Measurements from ENCODE around the gene CAPN12.
"Not testable (repeated sequence)": the region's sequence is repeated elsewhere in the genome, so short reads cannot be mapped to it uniquely, and the experiment has no call there.

The CAPN12 gene, protein sequence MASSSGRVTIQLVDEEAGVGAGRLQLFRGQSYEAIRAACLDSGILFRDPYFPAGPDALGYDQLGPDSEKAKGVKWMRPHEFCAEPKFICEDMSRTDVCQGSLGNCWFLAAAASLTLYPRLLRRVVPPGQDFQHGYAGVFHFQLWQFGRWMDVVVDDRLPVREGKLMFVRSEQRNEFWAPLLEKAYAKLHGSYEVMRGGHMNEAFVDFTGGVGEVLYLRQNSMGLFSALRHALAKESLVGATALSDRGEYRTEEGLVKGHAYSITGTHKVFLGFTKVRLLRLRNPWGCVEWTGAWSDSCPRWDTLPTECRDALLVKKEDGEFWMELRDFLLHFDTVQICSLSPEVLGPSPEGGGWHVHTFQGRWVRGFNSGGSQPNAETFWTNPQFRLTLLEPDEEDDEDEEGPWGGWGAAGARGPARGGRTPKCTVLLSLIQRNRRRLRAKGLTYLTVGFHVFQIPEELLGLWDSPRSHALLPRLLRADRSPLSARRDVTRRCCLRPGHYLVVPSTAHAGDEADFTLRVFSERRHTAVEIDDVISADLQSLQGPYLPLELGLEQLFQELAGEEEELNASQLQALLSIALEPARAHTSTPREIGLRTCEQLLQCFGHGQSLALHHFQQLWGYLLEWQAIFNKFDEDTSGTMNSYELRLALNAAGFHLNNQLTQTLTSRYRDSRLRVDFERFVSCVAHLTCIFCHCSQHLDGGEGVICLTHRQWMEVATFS

DNA sequence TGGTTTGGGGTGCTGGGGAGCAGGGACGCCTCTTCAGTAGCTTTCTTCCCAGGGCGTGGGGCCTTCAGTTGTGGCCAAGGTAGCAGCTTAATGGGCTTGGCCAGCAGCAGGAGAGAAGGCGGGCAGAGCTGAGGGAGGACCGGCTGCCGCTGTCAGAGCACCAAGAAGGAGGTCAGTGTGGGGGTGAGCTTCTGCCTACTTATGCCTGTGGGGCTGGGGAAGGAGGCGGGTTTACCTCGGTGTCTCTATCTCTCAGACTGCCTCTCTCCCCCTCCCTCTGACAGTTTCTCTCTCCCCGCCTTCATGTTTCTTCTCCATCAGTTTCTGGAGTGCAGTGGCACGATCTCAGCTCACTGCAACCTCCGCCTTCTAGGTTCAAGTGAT lies at the start of gene CAPN12:
Gene CAPN12, minus strand, starts transcription at position 177 of the 384 bp plus-strand sequence. CDS start 309 bp downstream, outside the sequence.
- Histone ChIP-seq H3K36me3 (ENCODE audit: control insufficient read depth, insufficient read depth, low read length) (no peaks in the 10 kb centered on the region), H3K4me3 (ENCODE audit: low read depth, low read length) (no peak within 1 kb of the TSS), H3K27ac (ENCODE audit: low read depth, low read length) (no peak within 1 kb of the TSS), H3K9ac (ENCODE audit: low read depth, low read length) (no peak within 1 kb of the TSS), H3K9me3 (ENCODE audit: control insufficient read depth, insufficient read depth, low read length) (no peaks in the 10 kb centered on the region), H3K27me3 (ENCODE audit: control insufficient read depth, insufficient read depth, low read length) (no peaks in the 10 kb centered on the region), H3K4me1 (ENCODE audit: control insufficient read depth, insufficient read depth, low read length) (no peaks in the 10 kb centered on the region)

DNA sequence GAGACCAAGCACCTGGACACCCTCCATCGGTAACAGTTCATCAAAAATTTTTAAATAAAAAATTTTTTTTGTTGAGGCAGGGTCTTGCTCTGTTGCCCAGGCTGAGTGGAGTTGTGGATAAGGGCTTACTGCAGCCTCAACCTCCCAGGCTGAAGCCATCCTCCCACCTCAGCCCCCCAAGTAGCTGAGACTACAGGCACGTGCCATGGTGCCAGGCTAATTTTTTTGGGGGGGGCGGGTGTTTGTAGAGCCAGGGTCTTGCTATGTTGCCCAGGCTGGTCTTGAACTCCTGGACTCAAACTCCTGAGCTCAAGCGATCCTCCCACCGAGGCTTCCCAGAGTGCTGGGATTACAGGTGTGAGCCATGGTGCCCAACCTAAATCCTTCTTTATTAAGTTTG lies 49.4 kb upstream of the CAPN12 start:
- no peak overlapping the region for H3K27ac ChIP-seq (ENCODE audit: low read depth, low read length)
- H3K4me1 ChIP-seq (ENCODE audit: control insufficient read depth, insufficient read depth, low read length): no peaks in the 10 kb centered on the region
- H3K27me3 ChIP-seq (ENCODE audit: control insufficient read depth, insufficient read depth, low read length): no peaks in the 10 kb centered on the region
- H3K9ac ChIP-seq (ENCODE audit: low read depth, low read length): no peak overlapping the region
- H3K4me3 ChIP-seq (ENCODE audit: low read depth, low read length): no peak overlapping the region
- peaks cover under 1% of the 10 kb centered on the region; the same call in 1 of the 2 replicates for H3K9me3 ChIP-seq (ENCODE audit: control insufficient read depth, insufficient read depth, low read length)
- H3K36me3 ChIP-seq (ENCODE audit: control insufficient read depth, insufficient read depth, low read length): no peaks in the 10 kb centered on the region

DNA sequence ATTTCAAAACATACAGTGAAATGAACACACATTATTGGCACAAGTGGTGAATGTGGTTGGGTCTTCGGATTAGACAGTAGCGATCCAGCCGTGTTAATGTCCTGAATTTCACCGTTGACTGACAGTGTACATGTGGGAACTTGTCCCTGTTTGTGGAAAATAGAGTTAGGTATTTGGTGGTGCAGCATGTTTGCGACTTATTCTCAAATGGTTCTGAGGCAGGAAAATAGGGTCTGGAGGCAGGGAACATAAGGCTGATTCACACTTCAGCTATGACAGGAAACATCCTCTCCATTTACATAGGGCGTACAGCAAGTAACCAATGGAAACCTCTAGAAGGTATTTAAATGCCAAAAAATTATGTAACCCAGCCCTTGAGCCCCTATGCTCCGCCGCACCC lies 48.9 kb upstream of the CAPN12 start:
- Histone ChIP-seq H3K9me3 (ENCODE audit: control insufficient read depth, insufficient read depth, low read length) (no peaks in the 10 kb centered on the region), H3K4me3 (ENCODE audit: low read depth, low read length) (no peak overlapping the region), H3K27me3 (ENCODE audit: control insufficient read depth, insufficient read depth, low read length) (no peaks in the 10 kb centered on the region), H3K27ac (ENCODE audit: low read depth, low read length) (no peak overlapping the region), H3K4me1 (ENCODE audit: control insufficient read depth, insufficient read depth, low read length) (no peaks in the 10 kb centered on the region), H3K9ac (ENCODE audit: low read depth, low read length) (no peak overlapping the region), H3K36me3 (ENCODE audit: control insufficient read depth, insufficient read depth, low read length) (no peaks in the 10 kb centered on the region)

DNA sequence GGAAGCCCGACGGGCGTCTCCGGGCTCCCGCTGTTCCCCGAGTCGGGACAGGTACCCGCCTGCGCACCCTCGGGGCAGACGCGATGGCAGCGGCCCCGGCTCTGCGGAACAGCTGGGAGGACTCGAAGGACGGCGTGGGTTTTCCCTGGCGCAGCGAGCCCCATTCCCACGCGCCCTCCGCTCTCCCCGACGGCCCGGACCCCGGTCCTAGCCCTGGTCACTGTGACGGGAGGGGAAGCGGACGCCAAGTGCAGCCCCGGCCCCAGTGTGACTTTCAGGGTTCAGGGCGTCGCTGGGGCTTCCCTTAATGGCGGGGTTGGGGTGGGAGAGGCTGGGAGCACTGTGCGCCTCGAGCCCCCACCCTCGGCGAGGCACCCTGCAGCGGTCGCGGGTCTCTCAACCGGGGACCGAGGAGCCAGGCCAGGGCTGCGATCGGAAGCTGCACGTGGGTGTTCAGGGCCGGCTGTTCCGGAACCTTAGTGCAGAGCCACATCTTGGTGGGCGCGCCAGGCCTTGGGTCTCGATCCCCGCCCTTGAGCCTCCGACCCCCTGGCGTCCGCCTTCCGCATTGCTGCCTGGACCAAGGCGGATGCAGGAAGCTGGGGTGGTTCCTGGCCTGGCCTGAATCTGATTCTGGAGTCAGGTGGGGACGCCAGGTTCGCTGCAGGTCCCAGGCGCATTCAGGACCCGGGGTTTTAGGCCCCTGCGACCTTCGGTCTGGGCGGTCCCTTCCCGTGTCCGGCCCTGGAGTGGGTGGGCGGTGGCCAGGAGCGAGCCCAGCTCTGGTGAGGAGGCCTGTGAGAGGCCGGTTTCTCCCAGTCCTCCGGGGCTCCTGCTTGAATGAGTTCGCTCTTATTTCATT lies 48.2 kb upstream of the CAPN12 start:
- no peaks in the 10 kb centered on the region for H3K36me3 ChIP-seq (ENCODE audit: control insufficient read depth, insufficient read depth, low read length)
- no peak overlapping the region for H3K27ac ChIP-seq (ENCODE audit: low read depth, low read length)
- H3K9me3 ChIP-seq (ENCODE audit: control insufficient read depth, insufficient read depth, low read length): no peaks in the 10 kb centered on the region
- no peak overlapping the region for H3K4me3 ChIP-seq (ENCODE audit: low read depth, low read length)
- no peak overlapping the region for H3K9ac ChIP-seq (ENCODE audit: low read depth, low read length)
- H3K4me1 ChIP-seq (ENCODE audit: control insufficient read depth, insufficient read depth, low read length): no peaks in the 10 kb centered on the region
- H3K27me3 ChIP-seq (ENCODE audit: control insufficient read depth, insufficient read depth, low read length): no peaks in the 10 kb centered on the region

DNA sequence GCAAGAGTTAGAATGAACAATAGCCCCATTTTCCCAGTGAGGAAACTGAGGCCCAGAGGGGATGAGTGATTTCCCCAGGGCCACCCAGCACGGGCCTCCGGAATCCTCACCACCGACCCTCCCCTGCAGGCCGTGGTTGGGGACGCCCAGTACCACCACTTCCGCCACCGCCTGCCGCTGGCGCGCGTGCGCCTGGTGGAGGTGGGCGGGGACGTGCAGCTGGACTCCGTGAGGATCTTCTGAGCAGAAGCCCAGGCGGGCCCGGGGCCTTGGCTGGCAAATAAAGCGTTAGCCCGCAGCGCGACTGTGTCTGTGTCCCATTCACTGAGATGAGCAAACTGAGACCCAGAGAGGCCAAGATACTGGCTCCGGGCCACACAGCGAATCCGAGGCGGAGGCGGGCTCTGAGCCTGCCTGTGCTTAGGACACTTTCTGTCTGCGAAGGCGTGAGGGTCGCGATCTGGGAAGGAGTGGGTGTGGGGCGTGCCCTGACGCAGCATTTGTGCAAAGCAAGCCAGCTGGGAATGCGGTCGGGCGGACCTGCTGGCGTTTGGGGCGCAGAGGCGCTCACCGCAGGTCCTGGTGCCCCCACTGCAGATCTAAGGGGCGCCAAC lies 47.3 kb upstream of the CAPN12 start:
- H3K27ac ChIP-seq (ENCODE audit: low read depth, low read length); H3K36me3 ChIP-seq (ENCODE audit: control insufficient read depth, insufficient read depth, low read length); H3K9me3 ChIP-seq (ENCODE audit: control insufficient read depth, insufficient read depth, low read length); H3K4me3 ChIP-seq (ENCODE audit: low read depth, low read length); H3K9ac ChIP-seq (ENCODE audit: low read depth, low read length); H3K27me3 ChIP-seq (ENCODE audit: control insufficient read depth, insufficient read depth, low read length); H3K4me1 ChIP-seq (ENCODE audit: control insufficient read depth, insufficient read depth, low read length): not testable (repeated sequence)

DNA sequence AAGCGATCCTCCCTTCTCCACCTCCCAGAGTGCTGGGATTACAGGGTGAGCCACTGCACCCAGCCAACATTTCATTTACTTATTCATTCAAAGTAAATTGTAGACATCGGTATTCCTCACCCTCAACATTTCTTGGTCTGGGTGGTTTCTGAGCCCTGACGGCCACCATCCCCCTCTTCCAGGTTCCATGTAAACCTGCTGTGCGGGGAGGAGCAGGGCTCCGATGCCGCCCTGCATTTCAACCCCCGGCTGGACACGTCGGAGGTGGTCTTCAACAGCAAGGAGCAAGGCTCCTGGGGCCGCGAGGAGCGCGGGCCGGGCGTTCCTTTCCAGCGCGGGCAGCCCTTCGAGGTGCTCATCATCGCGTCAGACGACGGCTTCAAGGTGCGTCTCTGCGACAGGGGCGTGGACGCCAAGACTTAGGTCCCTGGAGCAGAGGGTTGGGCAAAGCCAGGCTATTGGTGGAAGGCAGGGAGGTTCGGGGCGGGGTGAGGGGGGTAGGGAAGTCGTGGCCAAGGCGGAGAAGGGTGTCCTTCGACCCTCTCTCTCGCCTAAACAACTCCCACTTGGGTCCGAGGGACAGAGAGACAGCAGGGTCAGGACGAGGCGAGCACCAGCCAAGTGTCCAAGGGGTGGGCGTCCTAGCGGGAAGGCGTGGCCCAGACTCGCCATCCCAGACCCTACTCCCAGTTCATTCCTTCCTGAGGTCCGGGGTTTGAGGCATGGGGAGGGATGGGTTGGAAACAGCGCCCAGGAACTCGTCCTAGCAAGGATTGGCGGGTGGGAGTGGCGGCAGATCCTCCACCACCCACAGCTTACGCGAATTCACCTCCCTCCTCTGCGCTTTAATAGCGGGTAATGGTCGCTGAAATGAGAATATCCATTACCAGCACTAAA lies 46.5 kb upstream of the CAPN12 start:
- H3K4me1 ChIP-seq (ENCODE audit: control insufficient read depth, insufficient read depth, low read length); H3K9me3 ChIP-seq (ENCODE audit: control insufficient read depth, insufficient read depth, low read length); H3K27ac ChIP-seq (ENCODE audit: low read depth, low read length); H3K9ac ChIP-seq (ENCODE audit: low read depth, low read length); H3K36me3 ChIP-seq (ENCODE audit: control insufficient read depth, insufficient read depth, low read length); H3K4me3 ChIP-seq (ENCODE audit: low read depth, low read length); H3K27me3 ChIP-seq (ENCODE audit: control insufficient read depth, insufficient read depth, low read length): not testable (repeated sequence)

DNA sequence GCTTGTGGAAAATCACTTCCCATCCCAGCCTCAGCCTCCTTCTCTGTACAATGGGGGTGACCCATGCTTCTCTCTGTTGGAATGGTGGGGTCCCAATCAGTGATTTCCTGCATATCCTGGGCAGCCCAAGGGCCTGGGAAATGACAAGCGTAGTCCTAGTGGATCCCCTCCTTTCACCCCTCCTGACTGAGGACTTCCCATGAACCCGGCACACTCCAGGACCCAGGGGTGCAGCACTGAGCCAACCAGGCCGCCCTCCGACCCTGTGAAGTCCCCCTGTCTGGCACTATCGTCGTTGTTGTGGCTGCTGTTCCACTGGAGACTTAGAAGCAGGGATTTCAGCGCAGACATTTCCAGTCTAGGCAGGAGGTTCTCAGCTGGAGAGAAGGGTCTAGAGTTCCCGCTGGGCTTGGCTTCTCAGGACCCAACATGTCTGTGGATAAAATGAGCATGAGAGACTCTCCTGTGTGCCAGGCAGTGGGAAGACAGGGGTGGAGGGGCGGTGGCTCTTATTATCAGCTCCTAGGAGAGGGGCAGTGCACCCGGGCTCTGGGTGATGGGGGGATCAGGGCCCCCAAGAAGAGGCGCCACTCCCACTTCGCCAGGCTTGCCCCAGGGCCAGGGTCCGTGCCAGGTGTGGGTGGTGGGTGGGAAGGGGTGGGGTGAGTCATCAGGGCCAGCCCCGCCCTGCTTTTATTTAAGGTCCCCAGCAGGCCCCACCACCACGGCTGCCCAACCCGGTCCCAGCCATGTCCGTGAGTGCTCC lies 44.4 kb upstream of the CAPN12 start, which contains the start of gene LGALS7B:
Gene LGALS7B, plus strand, starts transcription at position 723 of the 766 bp plus-strand sequence. Its CDS starts 27 bp downstream, at position 750.
- H3K4me3 ChIP-seq (ENCODE audit: low read depth, low read length): no peak within 1 kb of the TSS
- H3K9me3 ChIP-seq (ENCODE audit: control insufficient read depth, insufficient read depth, low read length): no peaks in the 10 kb centered on the region
- H3K36me3 ChIP-seq (ENCODE audit: control insufficient read depth, insufficient read depth, low read length): no peaks in the 10 kb centered on the region
- H3K9ac ChIP-seq (ENCODE audit: low read depth, low read length): no peak within 1 kb of the TSS
- no peaks in the 10 kb centered on the region for H3K27me3 ChIP-seq (ENCODE audit: control insufficient read depth, insufficient read depth, low read length)
- H3K27ac ChIP-seq (ENCODE audit: low read depth, low read length): no peak within 1 kb of the TSS
- H3K4me1 ChIP-seq (ENCODE audit: control insufficient read depth, insufficient read depth, low read length): no peaks in the 10 kb centered on the region

DNA sequence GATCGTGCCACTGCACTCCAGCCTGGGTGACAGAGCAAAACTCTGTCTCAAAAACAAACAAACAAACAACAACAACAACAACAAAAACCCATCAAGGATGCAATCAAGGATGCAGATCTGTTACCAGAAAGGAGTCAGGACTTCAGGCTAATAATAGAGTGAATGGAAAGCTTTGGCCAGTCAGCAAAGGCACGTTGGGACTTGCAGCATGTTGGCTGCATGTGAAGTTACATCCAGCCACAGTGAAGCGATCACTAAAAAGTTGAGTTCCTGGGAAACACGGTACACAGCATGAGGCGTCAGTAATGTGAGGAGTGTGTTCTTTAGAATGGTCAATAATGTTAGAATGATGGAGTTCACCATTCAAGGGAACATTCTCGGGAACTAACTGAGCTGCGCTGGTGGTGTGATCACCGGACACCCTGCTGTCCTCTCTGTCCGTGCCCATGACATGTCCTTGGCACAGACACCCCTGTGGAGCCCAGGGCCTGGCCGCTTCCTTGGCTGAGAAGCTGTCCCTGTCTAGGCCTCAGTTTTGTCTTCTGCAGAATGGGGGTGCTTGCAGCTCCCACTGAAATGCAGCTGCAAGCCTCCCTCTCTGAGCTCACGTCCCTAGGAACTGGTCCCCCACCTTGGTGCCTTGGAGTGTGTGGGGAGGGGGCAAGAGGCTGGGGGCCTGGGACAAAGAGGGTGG lies 42.4 kb upstream of the CAPN12 start:
- Histone ChIP-seq H3K4me3 (ENCODE audit: low read depth, low read length) (no peak overlapping the region), H3K27me3 (ENCODE audit: control insufficient read depth, insufficient read depth, low read length) (no peaks in the 10 kb centered on the region), H3K9me3 (ENCODE audit: control insufficient read depth, insufficient read depth, low read length) (no peaks in the 10 kb centered on the region), H3K27ac (ENCODE audit: low read depth, low read length) (no peak overlapping the region), H3K9ac (ENCODE audit: low read depth, low read length) (no peak overlapping the region), H3K4me1 (ENCODE audit: control insufficient read depth, insufficient read depth, low read length) (no peaks in the 10 kb centered on the region), H3K36me3 (ENCODE audit: control insufficient read depth, insufficient read depth, low read length) (no peaks in the 10 kb centered on the region)

DNA sequence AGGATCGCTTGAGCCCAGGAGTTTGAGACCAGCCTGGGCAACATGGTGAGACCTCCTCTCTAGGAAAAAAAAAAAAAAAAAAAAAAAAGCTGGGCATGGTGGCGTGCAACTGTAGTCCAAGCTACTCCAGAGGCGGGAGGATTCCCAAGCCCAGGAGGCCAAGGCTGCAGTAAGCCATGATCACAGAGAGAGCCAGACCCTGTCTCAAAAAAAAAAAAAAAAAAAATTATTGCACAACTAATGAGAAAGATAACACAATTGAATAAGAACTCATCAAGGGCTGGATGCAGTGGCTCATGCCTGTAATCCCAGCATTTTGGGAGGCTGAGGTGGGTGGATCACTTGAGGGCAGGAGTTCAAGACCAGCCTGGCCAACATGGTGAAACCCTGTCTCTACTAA lies 41.8 kb upstream of the CAPN12 start:
- not testable (repeated sequence) for H3K36me3 ChIP-seq (ENCODE audit: control insufficient read depth, insufficient read depth, low read length); H3K4me3 ChIP-seq (ENCODE audit: low read depth, low read length); H3K27me3 ChIP-seq (ENCODE audit: control insufficient read depth, insufficient read depth, low read length); H3K4me1 ChIP-seq (ENCODE audit: control insufficient read depth, insufficient read depth, low read length); H3K9me3 ChIP-seq (ENCODE audit: control insufficient read depth, insufficient read depth, low read length); H3K27ac ChIP-seq (ENCODE audit: low read depth, low read length); H3K9ac ChIP-seq (ENCODE audit: low read depth, low read length)

Data from HUES48 (cell line).